ENCODE results near the gene CYB5R3. TPM values are rescaled to one million over a fixed set of nuclear protein-coding genes. Genes with fewer than 3 reads are reported as not detected.
"Not testable (repeated sequence)": the region's sequence is repeated elsewhere in the genome, so short reads cannot be mapped to it uniquely, and the experiment has no call there.

The CYB5R3 gene
- total and polyA plus RNA-seq, 4 donors: 90.2 to 265 (median 156) TPM

DNA sequence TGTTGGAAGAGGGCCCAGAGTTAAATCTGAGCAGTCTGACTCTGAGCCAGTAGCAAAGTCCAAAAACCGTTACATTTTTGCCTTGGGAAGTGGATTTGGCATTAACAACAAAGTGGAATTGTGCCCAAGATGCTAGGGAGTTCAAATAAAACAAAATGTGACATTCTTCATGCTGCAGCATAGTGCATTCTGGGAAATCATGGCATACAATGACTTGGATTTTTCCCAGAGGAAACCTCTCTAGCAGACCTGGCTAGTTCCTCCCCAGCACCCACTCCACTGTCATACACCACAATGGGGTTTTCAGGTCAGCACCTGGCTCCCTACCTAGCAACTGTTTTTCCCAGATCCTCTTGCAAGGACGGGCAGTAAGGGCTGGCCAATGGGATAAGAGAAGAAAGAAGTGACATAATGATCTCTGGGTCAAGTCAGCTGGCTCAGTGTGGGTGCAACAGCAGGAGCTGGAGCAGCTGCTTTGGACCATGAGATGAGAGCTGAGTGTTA is 24.8 kb upstream of the CYB5R3 start:
- H3K27ac ChIP-seq (ENCODE audit: low read depth in 1 of 2, low read length in 1 of 2): peak overlapping the region in 1 of 2 donors; percentile 49
- no peak overlapping the region for H3K9ac ChIP-seq (ENCODE audit: insufficient read depth in 1 of 2, low read length in 2 of 2)
- H3K9me3 ChIP-seq (ENCODE audit: control insufficient read depth in 4 of 4, insufficient read depth in 3 of 4, low read length in 3 of 4): peaks cover 0 to 1% (median 0%) of the 10 kb centered on the region in 4 donors
- 35 to 53% methylated on average over 2 of the region's 2 CpGs for WGBS, 2 donors
- no peak overlapping the region for H3K4me3 ChIP-seq
- DNase-seq (peak in 2 of 3 donors; percentile 82 to 86), ATAC-seq (ENCODE audit: insufficient read depth, low FRiP score) (no peak)
- H3K36me3 ChIP-seq (ENCODE audit: control insufficient read depth in 4 of 4, insufficient read depth in 4 of 4, low read length in 4 of 4): no peaks in the 10 kb centered on the region
- no peaks in the 10 kb centered on the region for H3K27me3 ChIP-seq (ENCODE audit: control insufficient read depth in 3 of 3, insufficient read depth in 3 of 3, low read length in 2 of 3)
- peaks cover 0 to 14% (median 3%) of the 10 kb centered on the region in 5 donors for H3K4me1 ChIP-seq (ENCODE audit: control insufficient read depth in 5 of 5, insufficient read depth in 5 of 5, low read length in 5 of 5)
- TF ChIP-seq, protein P1, sequence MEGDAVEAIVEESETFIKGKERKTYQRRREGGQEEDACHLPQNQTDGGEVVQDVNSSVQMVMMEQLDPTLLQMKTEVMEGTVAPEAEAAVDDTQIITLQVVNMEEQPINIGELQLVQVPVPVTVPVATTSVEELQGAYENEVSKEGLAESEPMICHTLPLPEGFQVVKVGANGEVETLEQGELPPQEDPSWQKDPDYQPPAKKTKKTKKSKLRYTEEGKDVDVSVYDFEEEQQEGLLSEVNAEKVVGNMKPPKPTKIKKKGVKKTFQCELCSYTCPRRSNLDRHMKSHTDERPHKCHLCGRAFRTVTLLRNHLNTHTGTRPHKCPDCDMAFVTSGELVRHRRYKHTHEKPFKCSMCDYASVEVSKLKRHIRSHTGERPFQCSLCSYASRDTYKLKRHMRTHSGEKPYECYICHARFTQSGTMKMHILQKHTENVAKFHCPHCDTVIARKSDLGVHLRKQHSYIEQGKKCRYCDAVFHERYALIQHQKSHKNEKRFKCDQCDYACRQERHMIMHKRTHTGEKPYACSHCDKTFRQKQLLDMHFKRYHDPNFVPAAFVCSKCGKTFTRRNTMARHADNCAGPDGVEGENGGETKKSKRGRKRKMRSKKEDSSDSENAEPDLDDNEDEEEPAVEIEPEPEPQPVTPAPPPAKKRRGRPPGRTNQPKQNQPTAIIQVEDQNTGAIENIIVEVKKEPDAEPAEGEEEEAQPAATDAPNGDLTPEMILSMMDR (IDR thresholded peaks at IDR 0.05; ENCODE audit: control extremely low read depth, extremely low read depth): no peak

DNA sequence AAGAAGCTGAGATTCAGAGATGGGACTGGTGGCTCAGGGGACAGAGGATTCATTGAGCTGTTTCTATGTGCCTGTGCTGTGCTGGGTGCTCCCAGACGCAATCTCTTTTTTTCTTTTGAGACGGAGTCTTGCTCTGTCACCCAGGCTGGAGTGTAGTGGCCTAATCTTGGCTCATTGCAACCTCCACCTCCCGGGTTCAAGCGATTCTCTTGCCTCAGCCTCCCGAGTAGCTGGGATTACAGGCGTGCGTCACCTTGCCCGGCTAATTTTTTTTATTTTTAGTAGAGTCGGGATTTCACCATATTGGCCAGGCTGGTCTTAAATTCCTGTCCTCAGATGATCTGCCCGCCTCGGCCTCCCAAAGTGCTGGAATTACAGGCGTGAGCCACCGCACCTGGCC is 23.9 kb upstream of the CYB5R3 start:
- peaks cover 0 to 11% (median 3%) of the 10 kb centered on the region in 5 donors for H3K4me1 ChIP-seq (ENCODE audit: control insufficient read depth in 5 of 5, insufficient read depth in 5 of 5, low read length in 5 of 5)
- WGBS, 2 donors: 96 to 97% methylated on average over 13 of the region's 13 CpGs
- not testable (repeated sequence) for H3K9ac ChIP-seq (ENCODE audit: insufficient read depth in 1 of 2, low read length in 2 of 2); H3K4me3 ChIP-seq; H3K27me3 ChIP-seq (ENCODE audit: control insufficient read depth in 3 of 3, insufficient read depth in 3 of 3, low read length in 2 of 3); DNase-seq; H3K27ac ChIP-seq (ENCODE audit: low read depth in 1 of 2, low read length in 1 of 2); H3K36me3 ChIP-seq (ENCODE audit: control insufficient read depth in 4 of 4, insufficient read depth in 4 of 4, low read length in 4 of 4); ATAC-seq (ENCODE audit: insufficient read depth, low FRiP score); H3K9me3 ChIP-seq (ENCODE audit: control insufficient read depth in 4 of 4, insufficient read depth in 3 of 4, low read length in 3 of 4)

DNA sequence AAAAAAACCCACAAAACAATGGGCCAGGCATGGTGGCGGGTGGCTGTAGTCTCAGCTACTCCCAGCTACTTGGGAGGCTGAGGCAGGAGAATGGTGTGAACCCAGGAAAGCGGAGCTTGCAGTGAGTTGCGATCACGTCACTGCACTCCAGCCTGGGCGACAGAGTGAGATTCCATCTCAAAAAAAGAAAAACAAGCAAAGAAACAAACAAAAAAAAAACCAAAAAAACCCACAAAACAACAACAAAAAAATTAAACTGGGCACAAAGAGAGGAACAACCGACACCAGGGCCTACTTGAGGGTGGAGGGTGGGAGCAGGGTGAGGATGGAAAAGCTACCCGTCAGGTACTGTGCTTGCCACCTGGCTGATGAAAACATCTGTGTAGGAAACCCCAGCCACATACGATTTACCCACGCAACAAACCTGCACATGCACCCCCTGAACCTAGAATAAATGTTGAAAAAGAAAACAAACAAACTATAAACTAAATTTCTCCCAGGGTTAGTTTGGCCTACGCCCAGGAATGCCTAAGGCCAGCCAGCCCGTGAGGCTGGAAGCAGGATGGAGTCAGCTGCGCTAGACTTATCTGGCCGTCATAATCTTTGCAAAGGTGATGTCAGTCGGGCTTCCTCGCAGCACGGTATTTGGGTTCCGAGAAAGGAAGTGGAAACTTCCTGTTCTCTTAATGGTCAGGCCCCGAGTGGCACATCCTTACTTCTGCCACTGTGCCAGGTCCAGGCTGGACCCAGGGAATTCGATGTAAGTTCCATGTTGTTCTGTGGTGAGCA is 21.9 kb upstream of the CYB5R3 start:
- Histone ChIP-seq H3K4me1 (ENCODE audit: control insufficient read depth in 5 of 5, insufficient read depth in 5 of 5, low read length in 5 of 5) (peaks cover 0 to 7% (median under 1%) of the 10 kb centered on the region in 5 donors), H3K36me3 (ENCODE audit: control insufficient read depth in 4 of 4, insufficient read depth in 4 of 4, low read length in 4 of 4) (no peaks in the 10 kb centered on the region), H3K9me3 (ENCODE audit: control insufficient read depth in 4 of 4, insufficient read depth in 3 of 4, low read length in 3 of 4) (no peaks in the 10 kb centered on the region), H3K27me3 (ENCODE audit: control insufficient read depth in 3 of 3, insufficient read depth in 3 of 3, low read length in 2 of 3) (no peaks in the 10 kb centered on the region), H3K27ac (ENCODE audit: low read depth in 1 of 2, low read length in 1 of 2) (peak overlapping the region in 1 of 2 donors; percentile 54), H3K9ac (ENCODE audit: insufficient read depth in 1 of 2, low read length in 2 of 2) (no peak overlapping the region), H3K4me3 (no peak overlapping the region)
- TF ChIP-seq, protein P1 (IDR thresholded peaks at IDR 0.05; ENCODE audit: control extremely low read depth, extremely low read depth): no peak
- 56 to 58% methylated on average over 19 of the region's 19 CpGs for WGBS, 2 donors
- peak in 1 of 3 donors; percentile 8 for DNase-seq
- ATAC-seq (ENCODE audit: insufficient read depth, low FRiP score): no peak

DNA sequence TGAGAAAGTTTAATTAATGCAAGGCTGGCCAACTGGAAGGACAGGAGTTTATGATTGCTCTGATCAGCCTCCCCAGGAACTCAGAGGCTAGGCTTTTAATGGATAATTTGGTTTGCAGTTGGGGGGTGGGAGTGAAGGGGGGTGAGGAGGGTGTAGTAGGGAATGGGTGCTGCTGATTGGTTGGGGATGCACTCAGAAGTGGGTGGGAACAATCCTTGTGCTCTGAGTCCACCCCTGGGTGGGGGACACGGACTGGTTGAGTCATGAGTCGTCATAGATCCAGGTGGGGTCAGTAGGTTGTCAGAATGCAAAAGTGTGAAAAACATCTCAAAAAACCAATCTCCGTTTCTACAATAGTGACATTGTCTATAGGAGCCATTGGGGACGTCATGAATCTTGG is 20.9 kb upstream of the CYB5R3 start:
- H3K4me1 ChIP-seq (ENCODE audit: control insufficient read depth in 5 of 5, insufficient read depth in 5 of 5, low read length in 5 of 5): peaks cover 0 to 6% (median 0%) of the 10 kb centered on the region in 5 donors
- DNase-seq (no peak), ATAC-seq (ENCODE audit: insufficient read depth, low FRiP score) (no peak)
- H3K27me3 ChIP-seq (ENCODE audit: control insufficient read depth in 3 of 3, insufficient read depth in 3 of 3, low read length in 2 of 3): no peaks in the 10 kb centered on the region
- no peak overlapping the region for H3K9ac ChIP-seq (ENCODE audit: insufficient read depth in 1 of 2, low read length in 2 of 2)
- TF ChIP-seq, protein P1 (IDR thresholded peaks at IDR 0.05; ENCODE audit: control extremely low read depth, extremely low read depth): no peak
- H3K4me3 ChIP-seq: no peak overlapping the region
- no peaks in the 10 kb centered on the region for H3K9me3 ChIP-seq (ENCODE audit: control insufficient read depth in 4 of 4, insufficient read depth in 3 of 4, low read length in 3 of 4)
- no peaks in the 10 kb centered on the region for H3K36me3 ChIP-seq (ENCODE audit: control insufficient read depth in 4 of 4, insufficient read depth in 4 of 4, low read length in 4 of 4)
- WGBS, 2 donors: 91 to 92% methylated on average over 4 of the region's 4 CpGs
- H3K27ac ChIP-seq (ENCODE audit: low read depth in 1 of 2, low read length in 1 of 2): no peak overlapping the region

DNA sequence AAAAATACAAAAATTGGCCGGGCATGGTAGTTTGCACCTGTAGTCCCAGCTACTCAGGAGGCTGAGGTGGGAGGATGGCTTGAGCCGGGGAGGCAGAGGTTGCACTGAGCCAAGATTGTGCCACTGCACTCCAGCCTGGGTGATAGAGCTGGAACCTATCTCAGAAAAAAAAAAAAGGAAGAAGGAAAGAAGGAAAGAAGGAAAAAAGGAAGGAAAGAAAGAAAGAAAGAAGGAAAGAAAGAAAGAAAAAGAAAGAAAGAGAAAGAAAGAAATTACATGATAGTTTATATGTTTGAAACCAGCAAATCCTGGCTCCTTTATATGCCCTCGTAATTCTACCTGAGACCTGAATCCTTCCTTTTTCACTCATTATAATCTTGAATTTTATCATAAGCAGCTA is 17.2 kb upstream of the CYB5R3 start:
- H3K4me1 ChIP-seq (ENCODE audit: control insufficient read depth in 5 of 5, insufficient read depth in 5 of 5, low read length in 5 of 5); H3K27me3 ChIP-seq (ENCODE audit: control insufficient read depth in 3 of 3, insufficient read depth in 3 of 3, low read length in 2 of 3); H3K27ac ChIP-seq (ENCODE audit: low read depth in 1 of 2, low read length in 1 of 2); DNase-seq; H3K36me3 ChIP-seq (ENCODE audit: control insufficient read depth in 4 of 4, insufficient read depth in 4 of 4, low read length in 4 of 4); H3K9ac ChIP-seq (ENCODE audit: insufficient read depth in 1 of 2, low read length in 2 of 2); H3K9me3 ChIP-seq (ENCODE audit: control insufficient read depth in 4 of 4, insufficient read depth in 3 of 4, low read length in 3 of 4); H3K4me3 ChIP-seq; ATAC-seq (ENCODE audit: insufficient read depth, low FRiP score): not testable (repeated sequence)
- WGBS, 2 donors: 92 to 94% methylated on average over 3 of the region's 3 CpGs
